ENCODE measurements around the gene FER.

FER gene

DNA sequence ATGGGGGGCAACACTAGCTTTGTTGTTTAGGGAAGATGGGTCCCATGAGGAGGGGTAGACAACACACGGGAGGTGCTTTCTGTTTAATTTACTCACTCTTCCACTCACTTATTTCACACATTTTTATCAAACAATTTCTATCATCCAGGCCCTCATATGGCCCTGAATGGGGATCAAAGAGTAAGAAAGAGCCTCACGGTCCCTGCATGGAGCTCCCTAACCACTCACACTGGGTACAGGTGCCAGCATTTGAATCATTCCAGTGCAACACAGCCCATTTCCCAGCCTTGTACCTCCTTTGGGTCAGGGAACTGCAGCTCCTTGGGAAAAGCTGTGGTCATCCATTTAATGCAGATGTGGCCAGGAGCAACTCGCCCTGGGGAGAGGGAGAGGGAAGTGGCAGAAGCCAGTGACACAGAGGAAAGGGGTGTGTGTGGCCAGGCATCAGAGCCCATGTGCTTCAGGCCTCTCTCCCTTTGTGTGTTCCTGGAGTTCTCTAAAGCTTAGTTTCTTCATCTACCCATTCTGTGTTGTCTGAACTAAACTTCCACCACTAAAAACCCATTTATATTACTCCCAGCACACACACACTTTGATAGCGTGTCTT is 476.7 kb downstream of the FER start:
- H3K4ac ChIP-seq (ENCODE audit: low read depth in 1 of 2, low read length in 2 of 2) = no peak overlapping the region
- no peaks in the 10 kb centered on the region for H3K36me3 ChIP-seq (ENCODE audit: control insufficient read depth in 1 of 2, insufficient read depth in 2 of 2, low read depth in 1 of 2, low read length in 2 of 2)
- no peak overlapping the region for H2BK5ac ChIP-seq (ENCODE audit: low read depth, low read length, poor library complexity, severe bottlenecking)
- no peak overlapping the region for H3K18ac ChIP-seq (ENCODE audit: low read depth in 1 of 2, low read length in 2 of 2)
- H3K14ac ChIP-seq (ENCODE audit: low read length in 2 of 2) = no peak overlapping the region
- H2BK12ac ChIP-seq (ENCODE audit: low read length in 2 of 2) = no peak overlapping the region
- no peak overlapping the region for H4K91ac ChIP-seq (ENCODE audit: low read length)
- no peak overlapping the region for H2AK5ac ChIP-seq (ENCODE audit: low read length, severe bottlenecking)
- no peaks in the 10 kb centered on the region for H3K4me1 ChIP-seq (ENCODE audit: control insufficient read depth, insufficient read depth, low read depth, low read length)
- no peak overlapping the region for H3K27ac ChIP-seq (ENCODE audit: low read length, poor library complexity, severe bottlenecking)
- H3K9me3 ChIP-seq (ENCODE audit: control insufficient read depth, low read length) = no peaks in the 10 kb centered on the region
- H2AFZ ChIP-seq (ENCODE audit: low read depth, low read length) = no peak overlapping the region
- no peaks in the 10 kb centered on the region for H3K79me1 ChIP-seq (replicated peaks; ENCODE audit: low read length, poor library complexity, severe bottlenecking)
- H3K4me3 ChIP-seq (ENCODE audit: insufficient read depth in 1 of 2, low read depth in 1 of 2, low read length in 2 of 2) = no peak overlapping the region
- H4K8ac ChIP-seq (ENCODE audit: low read length) = no peak overlapping the region
- 90% methylated on average over 4 of the region's 4 CpGs for WGBS
- no peak overlapping the region for H3K23ac ChIP-seq (ENCODE audit: low read length in 2 of 2)
- peaks cover 0 to under 1% of the 10 kb centered on the region in 2 experiments for H3K27me3 ChIP-seq (ENCODE audit: control insufficient read depth in 1 of 2, insufficient read depth in 1 of 2, low read length in 2 of 2)
- H2BK120ac ChIP-seq (ENCODE audit: low read depth, low read length) = no peak overlapping the region
- H3K9ac ChIP-seq (ENCODE audit: low read length) = no peak overlapping the region
- H2BK15ac ChIP-seq (ENCODE audit: low read depth, poor library complexity, severe bottlenecking) = no peak overlapping the region
- no peak overlapping the region for H3K4me2 ChIP-seq (ENCODE audit: low read length, poor library complexity, severe bottlenecking)
- DNase-seq = no peak

- Histone ChIP-seq H2BK120ac (ENCODE audit: low read depth, low read length) (no peak overlapping the region), H2AK5ac (ENCODE audit: low read length, severe bottlenecking) (no peak overlapping the region), H3K27ac (ENCODE audit: low read length, poor library complexity, severe bottlenecking) (no peak overlapping the region), H3K4me3 (ENCODE audit: insufficient read depth in 1 of 2, low read depth in 1 of 2, low read length in 2 of 2) (no peak overlapping the region), H3K79me1 (replicated peaks; ENCODE audit: low read length, poor library complexity, severe bottlenecking) (no peaks in the 10 kb centered on the region), H3K18ac (ENCODE audit: low read depth in 1 of 2, low read length in 2 of 2) (no peak overlapping the region), H3K9me3 (ENCODE audit: control insufficient read depth, low read length) (peaks cover 2% of the 10 kb centered on the region), H3K14ac (ENCODE audit: low read length in 2 of 2) (no peak overlapping the region), H2BK12ac (ENCODE audit: low read length in 2 of 2) (no peak overlapping the region), H3K23ac (ENCODE audit: low read length in 2 of 2) (no peak overlapping the region), H3K27me3 (ENCODE audit: control insufficient read depth in 1 of 2, insufficient read depth in 1 of 2, low read length in 2 of 2) (peaks cover 0 to 12% of the 10 kb centered on the region in 2 experiments), H3K4ac (ENCODE audit: low read depth in 1 of 2, low read length in 2 of 2) (no peak overlapping the region), H3K4me1 (ENCODE audit: control insufficient read depth, insufficient read depth, low read depth, low read length) (no peaks in the 10 kb centered on the region), H2BK5ac (ENCODE audit: low read depth, low read length, poor library complexity, severe bottlenecking) (no peak overlapping the region), H3K9ac (ENCODE audit: low read length) (no peak overlapping the region), H3K4me2 (ENCODE audit: low read length, poor library complexity, severe bottlenecking) (no peak overlapping the region), H4K8ac (ENCODE audit: low read length) (no peak overlapping the region), H3K36me3 (ENCODE audit: control insufficient read depth in 1 of 2, insufficient read depth in 2 of 2, low read depth in 1 of 2, low read length in 2 of 2) (no peaks in the 10 kb centered on the region), H4K91ac (ENCODE audit: low read length) (no peak overlapping the region), H2AFZ (ENCODE audit: low read depth, low read length) (no peak overlapping the region), H2BK15ac (ENCODE audit: low read depth, poor library complexity, severe bottlenecking) (no peak overlapping the region)
- DNase-seq = no peak
- WGBS = 91% methylated on average over 11 of the region's 11 CpGs
Observed at GRCh38 chr5:109225716-109226625, 478.3 kb downstream of the FER start.

- H4K8ac ChIP-seq (ENCODE audit: low read length) = no peak overlapping the region
- no peak overlapping the region for H3K23ac ChIP-seq (ENCODE audit: low read length in 2 of 2)
- H3K4me2 ChIP-seq (ENCODE audit: low read length, poor library complexity, severe bottlenecking) = no peak overlapping the region
- H3K4me3 ChIP-seq (ENCODE audit: insufficient read depth in 1 of 2, low read depth in 1 of 2, low read length in 2 of 2) = no peak overlapping the region
- H3K14ac ChIP-seq (ENCODE audit: low read length in 2 of 2) = no peak overlapping the region
- no peak overlapping the region for H4K91ac ChIP-seq (ENCODE audit: low read length)
- H3K27ac ChIP-seq (ENCODE audit: low read length, poor library complexity, severe bottlenecking) = no peak overlapping the region
- H3K36me3 ChIP-seq (ENCODE audit: control insufficient read depth in 1 of 2, insufficient read depth in 2 of 2, low read depth in 1 of 2, low read length in 2 of 2) = no peaks in the 10 kb centered on the region
- no peak overlapping the region for H2AK5ac ChIP-seq (ENCODE audit: low read length, severe bottlenecking)
- H3K4me1 ChIP-seq (ENCODE audit: control insufficient read depth, insufficient read depth, low read depth, low read length) = no peaks in the 10 kb centered on the region
- H2BK5ac ChIP-seq (ENCODE audit: low read depth, low read length, poor library complexity, severe bottlenecking) = no peak overlapping the region
- H3K18ac ChIP-seq (ENCODE audit: low read depth in 1 of 2, low read length in 2 of 2) = no peak overlapping the region
- no peak overlapping the region for H2AFZ ChIP-seq (ENCODE audit: low read depth, low read length)
- no peak overlapping the region for H3K9ac ChIP-seq (ENCODE audit: low read length)
- no peak overlapping the region for H3K4ac ChIP-seq (ENCODE audit: low read depth in 1 of 2, low read length in 2 of 2)
- H2BK12ac ChIP-seq (ENCODE audit: low read length in 2 of 2) = no peak overlapping the region
- no peak overlapping the region for H2BK120ac ChIP-seq (ENCODE audit: low read depth, low read length)
- no peaks in the 10 kb centered on the region for H3K79me1 ChIP-seq (replicated peaks; ENCODE audit: low read length, poor library complexity, severe bottlenecking)
- no peak overlapping the region for H2BK15ac ChIP-seq (ENCODE audit: low read depth, poor library complexity, severe bottlenecking)
- H3K27me3 ChIP-seq (ENCODE audit: control insufficient read depth in 1 of 2, insufficient read depth in 1 of 2, low read length in 2 of 2) = peaks cover 0 to 12% of the 10 kb centered on the region in 2 experiments
- 88% methylated on average over 1 of the region's 2 CpGs for WGBS
- no peak for DNase-seq
- peaks cover 5% of the 10 kb centered on the region for H3K9me3 ChIP-seq (ENCODE audit: control insufficient read depth, low read length)
Observed at GRCh38 chr5:109230369-109230768, 482.7 kb downstream of the FER start.

DNA sequence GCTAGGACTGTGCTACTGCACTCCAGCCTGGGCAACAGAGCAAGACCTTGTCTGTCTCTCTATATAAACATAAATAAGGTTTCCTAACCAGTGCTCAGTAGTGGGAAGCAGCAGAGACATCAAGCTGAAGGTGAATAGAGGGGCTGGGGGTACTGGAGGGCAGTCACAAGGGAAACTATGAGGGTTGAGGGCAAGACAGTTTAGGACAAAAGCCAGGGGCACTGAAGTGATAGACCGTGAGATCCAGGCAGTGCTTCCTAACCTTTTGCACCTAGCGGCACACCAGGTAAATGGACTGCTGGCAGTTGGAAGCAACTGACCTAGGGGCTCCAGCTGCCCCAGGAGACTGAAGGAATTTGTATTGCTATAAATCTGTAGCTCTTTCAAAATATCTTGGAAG is 483.6 kb downstream of the FER start:
- H3K27me3 ChIP-seq (ENCODE audit: control insufficient read depth in 1 of 2, insufficient read depth in 1 of 2, low read length in 2 of 2) = peaks cover 0 to 12% of the 10 kb centered on the region in 2 experiments
- H3K18ac ChIP-seq (ENCODE audit: low read depth in 1 of 2, low read length in 2 of 2) = no peak overlapping the region
- no peak overlapping the region for H2BK15ac ChIP-seq (ENCODE audit: low read depth, poor library complexity, severe bottlenecking)
- H4K8ac ChIP-seq (ENCODE audit: low read length) = no peak overlapping the region
- no peaks in the 10 kb centered on the region for H3K36me3 ChIP-seq (ENCODE audit: control insufficient read depth in 1 of 2, insufficient read depth in 2 of 2, low read depth in 1 of 2, low read length in 2 of 2)
- H3K4ac ChIP-seq (ENCODE audit: low read depth in 1 of 2, low read length in 2 of 2) = no peak overlapping the region
- no peak overlapping the region for H3K4me3 ChIP-seq (ENCODE audit: insufficient read depth in 1 of 2, low read depth in 1 of 2, low read length in 2 of 2)
- H3K9ac ChIP-seq (ENCODE audit: low read length) = no peak overlapping the region
- no peak overlapping the region for H2BK120ac ChIP-seq (ENCODE audit: low read depth, low read length)
- H3K4me2 ChIP-seq (ENCODE audit: low read length, poor library complexity, severe bottlenecking) = no peak overlapping the region
- no peaks in the 10 kb centered on the region for H3K4me1 ChIP-seq (ENCODE audit: control insufficient read depth, insufficient read depth, low read depth, low read length)
- H4K91ac ChIP-seq (ENCODE audit: low read length) = no peak overlapping the region
- no peak overlapping the region for H2AFZ ChIP-seq (ENCODE audit: low read depth, low read length)
- no peak overlapping the region for H3K14ac ChIP-seq (ENCODE audit: low read length in 2 of 2)
- no peaks in the 10 kb centered on the region for H3K79me1 ChIP-seq (replicated peaks; ENCODE audit: low read length, poor library complexity, severe bottlenecking)
- no peak overlapping the region for H2AK5ac ChIP-seq (ENCODE audit: low read length, severe bottlenecking)
- no peak overlapping the region for H3K23ac ChIP-seq (ENCODE audit: low read length in 2 of 2)
- no peak overlapping the region for H3K27ac ChIP-seq (ENCODE audit: low read length, poor library complexity, severe bottlenecking)
- 93% methylated on average over 2 of the region's 2 CpGs for WGBS
- no peak for DNase-seq
- H3K9me3 ChIP-seq (ENCODE audit: control insufficient read depth, low read length) = peaks cover 8% of the 10 kb centered on the region
- H2BK12ac ChIP-seq (ENCODE audit: low read length in 2 of 2) = no peak overlapping the region
- no peak overlapping the region for H2BK5ac ChIP-seq (ENCODE audit: low read depth, low read length, poor library complexity, severe bottlenecking)

Data from mesenchymal stem cell (in vitro differentiated cells and primary cell).